Activated T-cell treated with anti-CD3 and anti-CD28 coated beads for 24 hours (primary cell): ENCODE measurements around the gene MAPKBP1.

Source experiments
- DNase-seq: peaks from one replicate; pipeline ENCODE4 v3.0.0-alpha.2; 2020; ENCODE audit warnings: low read depth

Gene MAPKBP1

DNA sequence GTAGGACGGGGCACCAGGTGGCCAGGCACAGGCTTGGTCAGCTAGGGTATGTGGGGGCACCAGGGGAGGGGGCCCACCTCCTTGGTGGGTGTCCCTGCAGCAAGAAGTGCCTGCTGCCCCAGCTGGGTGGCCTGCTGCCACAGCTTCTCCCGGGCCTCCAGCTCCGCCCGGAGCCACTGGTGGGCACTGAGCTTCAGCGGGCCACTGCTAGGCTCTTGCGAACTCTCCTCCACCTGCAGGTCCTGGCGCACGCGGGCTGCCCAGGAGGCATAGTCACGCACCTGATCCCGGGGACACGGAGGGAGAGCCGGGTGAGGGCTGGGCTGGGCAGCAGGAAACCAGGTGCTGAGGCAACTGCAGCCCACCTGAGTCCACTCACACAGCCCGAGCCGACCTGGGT is 94.0 kb downstream of the MAPKBP1 start:
- DNase-seq = no peak

DNA sequence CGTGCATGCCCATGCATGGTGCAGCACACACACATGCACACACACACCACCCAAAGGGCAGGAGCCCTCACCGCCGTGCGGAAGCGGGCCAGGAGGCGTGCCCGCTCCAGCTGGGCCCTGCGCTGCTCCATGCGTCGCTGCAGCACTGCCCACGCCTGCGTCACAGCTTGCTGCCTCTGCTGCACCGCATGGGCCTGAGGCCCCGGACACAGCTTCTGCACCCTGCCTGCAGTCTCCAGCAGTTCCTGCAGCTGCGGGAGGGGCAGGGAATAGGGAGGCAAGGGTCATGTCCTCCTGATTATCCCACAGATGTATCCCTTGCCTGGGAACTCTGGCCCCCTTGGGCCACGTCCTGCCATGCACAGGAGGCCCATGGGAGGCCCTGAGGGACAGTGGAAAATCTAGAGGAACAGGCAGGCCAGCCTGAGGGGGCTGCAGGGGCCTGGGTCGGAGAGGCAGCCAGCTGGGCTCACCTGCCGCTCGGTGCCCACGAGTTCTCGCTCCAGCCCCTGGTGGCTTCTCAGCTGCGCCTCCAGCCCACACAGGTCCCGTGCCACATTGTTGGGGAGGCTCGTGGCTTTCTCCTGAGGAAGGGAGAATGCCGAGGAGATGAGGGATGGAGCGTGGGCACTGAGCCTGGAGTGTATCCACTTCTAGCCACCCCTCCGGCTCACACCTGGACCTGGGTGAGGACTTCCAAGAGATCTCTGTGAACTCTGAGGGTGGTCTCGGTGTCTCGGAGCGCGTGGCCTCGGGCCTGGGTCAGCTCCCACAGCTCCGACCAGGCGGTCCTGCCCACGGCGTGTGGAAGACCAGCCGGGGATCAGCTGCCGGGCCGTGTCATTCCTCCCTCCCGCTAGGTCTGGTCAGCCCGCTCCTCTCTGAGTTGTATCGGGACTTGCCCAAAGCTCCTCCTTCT is 95.7 kb downstream of the MAPKBP1 start:
- no peak for DNase-seq

- peak; percentile 41 for DNase-seq
Measured at GRCh38 chr15:41870689-41871081, 96.4 kb downstream of the MAPKBP1 start.

DNA sequence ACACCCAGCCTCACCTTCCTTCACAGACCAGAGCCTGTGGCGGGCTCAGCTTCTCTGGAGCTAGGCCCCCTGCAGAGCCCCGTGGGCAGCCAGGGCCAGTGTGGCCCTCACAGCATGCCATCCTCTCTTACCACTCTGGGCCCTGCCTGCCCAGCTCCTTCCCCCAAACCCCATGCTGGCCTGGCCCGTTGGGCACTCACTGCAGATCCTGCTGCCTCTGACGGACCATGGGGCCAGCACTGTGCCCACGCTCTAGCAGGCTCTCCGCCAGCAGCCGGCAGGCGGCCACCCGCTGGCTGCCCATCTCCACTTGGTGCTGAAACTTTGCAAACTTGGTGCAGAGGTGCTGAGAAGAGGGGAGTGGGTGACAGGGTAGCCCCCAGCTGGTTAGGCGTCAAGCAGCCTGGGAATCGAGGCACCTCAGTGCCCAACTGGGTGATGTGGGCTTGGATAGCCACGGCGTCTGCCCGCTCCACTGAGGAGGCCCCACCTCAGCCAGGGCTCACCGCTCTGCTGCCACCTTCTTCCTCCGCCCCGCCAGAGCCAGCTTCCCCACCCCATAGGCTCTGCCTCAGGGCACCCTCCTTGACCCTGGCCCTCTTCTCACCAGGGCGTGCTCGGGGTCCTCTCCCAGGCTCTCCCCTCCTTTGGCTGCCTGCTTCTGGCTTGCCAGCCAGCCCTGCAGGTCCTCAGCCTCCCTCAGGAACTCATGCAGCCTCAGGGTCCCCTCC is 97.1 kb downstream of the MAPKBP1 start:
- no peak for DNase-seq

- DNase-seq = no peak
Measured at GRCh38 chr15:41872166-41872747, 98.0 kb downstream of the MAPKBP1 start.

- no peak for DNase-seq
Measured at GRCh38 chr15:41873711-41874110, 99.4 kb downstream of the MAPKBP1 start.

GRCh38 chr15:41874736-41875135 is 100.5 kb downstream of the MAPKBP1 start:
- DNase-seq = no peak

- DNase-seq = no peak
Measured at GRCh38 chr15:41876007-41876406, 101.7 kb downstream of the MAPKBP1 start.

DNA sequence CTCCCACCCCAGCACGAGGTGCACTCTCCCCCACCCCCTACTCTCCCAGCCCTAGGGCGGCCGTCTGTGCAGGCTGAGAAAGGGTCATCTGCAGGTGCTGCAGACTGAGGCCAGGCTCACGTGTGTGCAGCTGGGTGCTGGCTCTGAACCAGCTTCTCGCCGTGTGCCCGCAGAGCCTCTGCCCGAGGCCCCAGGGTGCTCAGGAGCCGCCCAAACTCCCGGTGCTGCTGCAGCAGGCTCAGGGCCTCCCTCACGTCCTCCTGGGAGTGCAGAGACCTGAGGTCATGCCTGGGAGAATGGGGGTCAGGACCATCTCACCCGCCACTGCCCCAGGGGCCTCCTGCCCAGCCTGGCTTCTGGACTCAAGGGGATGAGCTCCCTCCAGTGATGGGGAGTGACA is 102.4 kb downstream of the MAPKBP1 start:
- no peak for DNase-seq
